DOHH2 (cell line): Measurements from ENCODE around the gene FOXG1.
A peak's percentile ranks its signal among the peaks of the same experiment; 100 is the strongest.

Experiments used
- H3F3A ChIP-seq: fragments of 200-600 bp; sonication (generic), shearing (Covaris generic); 2 replicates; pipeline ENCODE4 v1.6.0; 2016; ENCODE audit warnings: antibody characterized with exemption, mild to moderate bottlenecking; ENCODE audit not compliant: control insufficient read depth, insufficient read depth
- H3K27ac ChIP-seq: fragments of 200-600 bp; sonication (generic); 2 replicates; pipeline ENCODE4 v1.5.1; 2014; ENCODE audit warnings: low read depth, mild to moderate bottlenecking, low read length, moderate library complexity
- H3K27me3 ChIP-seq: fragments of 200-600 bp; sonication (generic); 2 replicates; pipeline ENCODE4 v1.6.1; 2014; ENCODE audit warnings: mild to moderate bottlenecking, low read length, mixed read lengths; ENCODE audit not compliant: control insufficient read depth
- H3K36me3 ChIP-seq: fragments of 200-600 bp; sonication (generic); 2 replicates; pipeline ENCODE4 v1.6.1; 2014; ENCODE audit warnings: mild to moderate bottlenecking, low read length, moderate library complexity, mixed read lengths; ENCODE audit not compliant: control insufficient read depth
- H3K4me1 ChIP-seq: fragments of 200-600 bp; sonication (generic); 2 replicates; pipeline ENCODE4 v1.6.1; 2014; ENCODE audit warnings: mild to moderate bottlenecking, low read length, mixed read lengths; ENCODE audit not compliant: control insufficient read depth
- H3K4me2 ChIP-seq: fragments of 200-600 bp; sonication (generic); 2 replicates; pipeline ENCODE4 v1.6.0; 2014; ENCODE audit warnings: mild to moderate bottlenecking, low read length, moderate library complexity
- H3K4me3 ChIP-seq: fragments of 200-600 bp; sonication (generic); 2 replicates; pipeline ENCODE4 v1.5.1; 2014; ENCODE audit warnings: mild to moderate bottlenecking, low read length, mixed read lengths
- H3K79me2 ChIP-seq: fragments of 200-600 bp; sonication (generic); 2 replicates; pipeline ENCODE4 v1.6.1; 2014; ENCODE audit warnings: mild to moderate bottlenecking, low read length, mixed read lengths; ENCODE audit not compliant: control insufficient read depth
- H3K9me2 ChIP-seq: fragments of 200-600 bp; sonication (generic); replicated peaks from 2 replicates; pipeline ENCODE4 v1.6.1; 2014; ENCODE audit warnings: mild to moderate bottlenecking, low read length, mixed read lengths; ENCODE audit not compliant: control insufficient read depth
- H3K9me3 ChIP-seq: fragments of 200-600 bp; sonication (generic); 2 replicates; pipeline ENCODE4 v1.6.1; 2014; ENCODE audit warnings: antibody characterized with exemption, low read length, mixed read lengths; ENCODE audit not compliant: control insufficient read depth, insufficient read depth
- H4K20me1 ChIP-seq: fragments of 200-600 bp; sonication (generic); 2 replicates; pipeline ENCODE4 v1.6.0; 2014; ENCODE audit warnings: low read depth, mild to moderate bottlenecking, antibody characterized with exemption, low read length, moderate library complexity; ENCODE audit not compliant: control insufficient read depth, insufficient read depth
- EZH2phosphoT487 ChIP-seq: fragments of 200-600 bp; sonication (generic); IDR thresholded peaks from 2 replicates; pipeline ENCODE4 v1.6.1; 2017; ENCODE audit warnings: borderline replicate concordance, mild to moderate bottlenecking, antibody characterized with exemption, low read length, moderate library complexity, mixed read lengths
- TF ChIP-seq, protein P1 (sequence below): fragments of 200-600 bp; sonication (generic); IDR thresholded peaks from one replicate; pipeline ENCODE4 v1.5.1; 2014; ENCODE audit warnings: antibody characterized with exemption, mild to moderate bottlenecking, low read depth, low read length; ENCODE audit not compliant: poor library complexity, severe bottlenecking

The FOXG1 gene

DNA sequence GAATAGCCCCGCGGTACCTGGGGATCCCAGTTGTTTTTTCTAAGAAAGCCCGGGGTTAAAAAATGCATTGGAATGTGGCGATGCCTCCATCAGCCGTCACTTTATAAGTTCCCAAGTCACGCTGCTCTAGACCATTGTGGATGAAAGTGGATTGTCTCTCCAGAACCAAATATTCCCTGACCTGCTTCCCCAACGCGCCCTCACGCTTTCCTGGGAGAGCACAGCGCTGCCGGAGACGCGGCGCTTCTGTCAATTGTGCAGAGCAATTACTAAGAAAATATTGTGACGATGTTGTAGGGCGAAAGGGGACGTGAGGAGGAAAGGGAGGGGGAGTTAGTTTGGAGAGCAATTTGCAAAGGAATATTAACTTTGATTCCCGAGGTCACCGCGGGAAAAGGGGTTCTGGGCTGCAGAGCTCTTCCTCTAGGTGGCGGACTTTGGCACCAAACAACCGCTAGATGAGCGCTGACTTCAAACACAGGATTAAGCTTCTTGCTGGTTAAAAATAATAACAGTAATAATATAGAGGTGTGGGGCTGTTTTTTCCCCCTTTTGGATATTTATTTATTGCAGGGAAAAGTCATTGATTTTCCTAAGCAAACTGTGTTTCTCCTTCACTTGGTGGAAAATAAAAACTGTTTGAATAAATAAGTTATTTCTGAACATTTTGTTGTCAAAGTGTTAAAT, 9.6 kb upstream of the FOXG1 start:
- H3K4me2 ChIP-seq, result no peak overlapping the region

DNA sequence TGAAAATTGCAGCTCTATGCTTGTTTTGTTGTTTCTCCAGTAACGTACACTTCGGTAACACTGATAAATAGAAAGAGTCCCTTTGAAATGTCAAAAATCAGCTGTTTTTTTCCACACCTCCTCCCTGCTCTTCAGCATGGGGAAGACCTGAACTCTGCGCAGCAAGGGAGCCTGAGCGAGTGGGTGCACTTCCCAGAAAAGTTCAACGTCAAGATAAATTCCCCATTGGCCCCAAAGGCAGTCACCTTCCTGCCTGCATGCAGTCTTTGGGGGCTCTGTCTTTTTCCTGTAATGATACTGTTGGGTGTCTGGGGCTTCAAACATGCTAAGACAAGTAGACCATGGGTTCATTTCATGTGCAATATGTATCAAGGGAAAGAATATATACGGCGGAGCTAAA, 8.8 kb upstream of the FOXG1 start:
- no peaks in the 10 kb centered on the region for H3K9me2 ChIP-seq
- no peaks in the 10 kb centered on the region for H3F3A ChIP-seq
- H4K20me1 ChIP-seq, result no peaks in the 10 kb centered on the region
- H3K9me3 ChIP-seq, result no peaks in the 10 kb centered on the region
- H3K36me3 ChIP-seq, result no peaks in the 10 kb centered on the region
- no peak overlapping the region for H3K4me2 ChIP-seq
- no peaks in the 10 kb centered on the region for H3K4me1 ChIP-seq
- no peak for TF ChIP-seq EZH2phosphoT487
- TF ChIP-seq, protein P1, sequence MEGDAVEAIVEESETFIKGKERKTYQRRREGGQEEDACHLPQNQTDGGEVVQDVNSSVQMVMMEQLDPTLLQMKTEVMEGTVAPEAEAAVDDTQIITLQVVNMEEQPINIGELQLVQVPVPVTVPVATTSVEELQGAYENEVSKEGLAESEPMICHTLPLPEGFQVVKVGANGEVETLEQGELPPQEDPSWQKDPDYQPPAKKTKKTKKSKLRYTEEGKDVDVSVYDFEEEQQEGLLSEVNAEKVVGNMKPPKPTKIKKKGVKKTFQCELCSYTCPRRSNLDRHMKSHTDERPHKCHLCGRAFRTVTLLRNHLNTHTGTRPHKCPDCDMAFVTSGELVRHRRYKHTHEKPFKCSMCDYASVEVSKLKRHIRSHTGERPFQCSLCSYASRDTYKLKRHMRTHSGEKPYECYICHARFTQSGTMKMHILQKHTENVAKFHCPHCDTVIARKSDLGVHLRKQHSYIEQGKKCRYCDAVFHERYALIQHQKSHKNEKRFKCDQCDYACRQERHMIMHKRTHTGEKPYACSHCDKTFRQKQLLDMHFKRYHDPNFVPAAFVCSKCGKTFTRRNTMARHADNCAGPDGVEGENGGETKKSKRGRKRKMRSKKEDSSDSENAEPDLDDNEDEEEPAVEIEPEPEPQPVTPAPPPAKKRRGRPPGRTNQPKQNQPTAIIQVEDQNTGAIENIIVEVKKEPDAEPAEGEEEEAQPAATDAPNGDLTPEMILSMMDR, result no peak
- H3K4me3 ChIP-seq, result no peak overlapping the region
- no peaks in the 10 kb centered on the region for H3K79me2 ChIP-seq
- H3K27me3 ChIP-seq, result no peaks in the 10 kb centered on the region; the same call in 1 of the 2 replicates
- no peak overlapping the region for H3K27ac ChIP-seq

More for the DNA sequence above, 9.6 kb upstream of the FOXG1 start:
- no peaks in the 10 kb centered on the region for H4K20me1 ChIP-seq
- no peak overlapping the region for H3K27ac ChIP-seq
- H3K79me2 ChIP-seq, result no peaks in the 10 kb centered on the region
- H3K9me3 ChIP-seq, result no peaks in the 10 kb centered on the region
- H3K27me3 ChIP-seq, result no peaks in the 10 kb centered on the region; the same call in 1 of the 2 replicates
- H3K4me1 ChIP-seq, result no peaks in the 10 kb centered on the region
- H3K9me2 ChIP-seq, result no peaks in the 10 kb centered on the region
- no peak overlapping the region for H3K4me3 ChIP-seq
- no peak for TF ChIP-seq EZH2phosphoT487
- TF ChIP-seq, protein P1, result peak; percentile 33
- H3K36me3 ChIP-seq, result no peaks in the 10 kb centered on the region
- no peaks in the 10 kb centered on the region for H3F3A ChIP-seq

DNA sequence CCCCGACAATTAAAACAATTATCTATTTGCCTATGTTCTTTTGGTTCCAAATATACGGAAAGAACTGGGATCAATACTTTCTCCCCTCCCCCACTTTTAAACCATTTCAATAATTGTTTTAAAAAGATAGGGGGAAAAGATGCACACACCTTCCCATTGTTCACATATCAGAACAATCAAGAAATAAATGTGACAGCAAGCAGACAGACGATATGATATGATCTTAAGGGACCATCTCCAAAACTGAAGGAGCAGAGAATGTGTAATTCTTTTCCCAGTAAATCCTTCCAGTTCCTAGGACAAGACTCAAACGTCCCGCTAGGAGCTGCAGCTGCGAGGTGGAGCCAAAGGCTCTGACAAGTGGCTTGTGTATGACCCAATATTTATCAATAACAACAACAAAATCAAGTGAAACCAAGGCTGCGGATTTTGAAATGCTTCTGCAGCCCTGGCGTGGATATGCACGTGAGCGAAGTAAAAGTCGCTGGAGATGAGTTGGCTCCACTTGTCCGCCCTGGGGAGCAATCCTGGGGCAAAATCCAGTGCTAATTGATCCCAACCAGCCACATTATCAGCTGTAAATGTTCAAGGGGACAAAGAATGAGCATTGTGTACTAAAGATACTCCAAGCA, 8.2 kb upstream of the FOXG1 start:
- H3K9me3 ChIP-seq, result no peaks in the 10 kb centered on the region
- no peak overlapping the region for H3K27ac ChIP-seq
- no peaks in the 10 kb centered on the region for H3K9me2 ChIP-seq
- TF ChIP-seq, protein P1, result no peak
- TF ChIP-seq EZH2phosphoT487, result no peak
- H3K36me3 ChIP-seq, result no peaks in the 10 kb centered on the region
- no peaks in the 10 kb centered on the region for H3F3A ChIP-seq
- H4K20me1 ChIP-seq, result no peaks in the 10 kb centered on the region
- no peaks in the 10 kb centered on the region for H3K79me2 ChIP-seq
- no peaks in the 10 kb centered on the region; the same call in 1 of the 2 replicates for H3K27me3 ChIP-seq
- H3K4me2 ChIP-seq, result no peak overlapping the region
- H3K4me3 ChIP-seq, result no peak overlapping the region
- H3K4me1 ChIP-seq, result no peaks in the 10 kb centered on the region
